GM18870 (cell line): ENCODE results near the gene ATOH1.

Source experiments
- ATAC-seq: cut with Tn5 transposase; IDR thresholded peaks from one replicate; pipeline ENCODE4 v1.9.1; 2021; ENCODE audit warnings: moderate library complexity; ENCODE audit not compliant: unreplicated experiment

Gene ATOH1

GRCh38 chr4:93828332-93828994, at the start of gene ATOH1:
ATOH1 (plus strand) TSS chr4:93828753; CDS start chr4:93828927, 174 bp downstream.
- ATAC-seq = no peak

- ATAC-seq = no peak
These were observed 49.3 kb upstream of the ATOH1 start for GRCh38 chr4:93779228-93779627.

GRCh38 chr4:93780080-93780479, 48.5 kb upstream of the ATOH1 start:
- no peak for ATAC-seq

GRCh38 chr4:93781198-93781597, 47.4 kb upstream of the ATOH1 start:
- no peak for ATAC-seq

- no peak for ATAC-seq
These were observed 42.4 kb upstream of the ATOH1 start for GRCh38 chr4:93786149-93786548.

- ATAC-seq = peak; percentile 47
These were observed 39.8 kb upstream of the ATOH1 start for GRCh38 chr4:93788712-93789111.

DNA sequence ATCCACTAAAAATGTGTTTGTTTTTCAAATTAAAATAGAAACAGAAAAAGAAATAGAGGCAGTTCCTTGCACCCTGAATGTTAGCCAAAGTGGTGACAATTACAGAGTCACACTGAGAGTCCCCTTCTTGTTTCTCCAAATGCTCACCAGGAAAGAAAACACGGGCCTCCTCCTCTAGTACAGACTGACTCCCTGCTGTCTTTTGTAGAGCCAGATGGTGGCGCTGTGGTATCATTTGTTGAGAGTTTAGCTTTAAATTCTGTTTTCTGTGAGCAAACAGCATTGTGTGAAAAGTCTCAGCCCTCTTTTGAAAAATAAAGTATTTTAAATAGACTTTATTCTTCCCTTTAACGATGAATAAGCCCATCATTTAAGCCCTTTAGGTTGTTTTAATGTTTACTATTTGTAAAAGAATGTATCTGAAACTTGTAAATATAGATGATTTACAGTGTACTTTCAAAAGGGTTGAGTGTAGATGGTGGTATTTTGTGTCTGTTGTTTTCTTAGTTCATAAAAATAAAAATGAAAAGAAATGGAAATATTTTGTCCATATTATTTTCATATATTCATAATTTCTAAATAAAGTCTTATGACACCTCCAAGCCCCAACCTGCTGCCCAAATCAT, 36.9 kb upstream of the ATOH1 start:
- ATAC-seq = peak; percentile 84

- ATAC-seq = no peak
These were observed 26.5 kb upstream of the ATOH1 start for GRCh38 chr4:93802045-93802444.

DNA sequence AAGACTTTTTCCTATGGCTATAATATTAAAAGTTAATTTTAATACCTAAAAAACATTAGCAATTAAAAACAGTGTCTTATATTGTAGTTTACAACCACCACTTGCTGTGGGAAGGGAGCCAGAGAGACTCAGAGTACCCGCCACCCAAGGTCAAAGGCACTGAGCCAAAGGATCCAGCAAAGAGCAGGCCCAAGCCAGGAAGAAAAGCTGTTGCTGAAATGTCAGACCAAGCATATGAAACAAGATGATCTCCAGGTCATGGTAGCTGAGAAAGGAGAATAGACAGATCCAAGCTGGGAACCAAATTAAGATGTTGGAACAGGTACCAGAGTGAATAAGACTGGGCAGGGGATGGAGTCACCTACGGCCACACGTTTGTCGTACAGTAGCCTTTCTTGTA, 18.8 kb upstream of the ATOH1 start:
- ATAC-seq = no peak

DNA sequence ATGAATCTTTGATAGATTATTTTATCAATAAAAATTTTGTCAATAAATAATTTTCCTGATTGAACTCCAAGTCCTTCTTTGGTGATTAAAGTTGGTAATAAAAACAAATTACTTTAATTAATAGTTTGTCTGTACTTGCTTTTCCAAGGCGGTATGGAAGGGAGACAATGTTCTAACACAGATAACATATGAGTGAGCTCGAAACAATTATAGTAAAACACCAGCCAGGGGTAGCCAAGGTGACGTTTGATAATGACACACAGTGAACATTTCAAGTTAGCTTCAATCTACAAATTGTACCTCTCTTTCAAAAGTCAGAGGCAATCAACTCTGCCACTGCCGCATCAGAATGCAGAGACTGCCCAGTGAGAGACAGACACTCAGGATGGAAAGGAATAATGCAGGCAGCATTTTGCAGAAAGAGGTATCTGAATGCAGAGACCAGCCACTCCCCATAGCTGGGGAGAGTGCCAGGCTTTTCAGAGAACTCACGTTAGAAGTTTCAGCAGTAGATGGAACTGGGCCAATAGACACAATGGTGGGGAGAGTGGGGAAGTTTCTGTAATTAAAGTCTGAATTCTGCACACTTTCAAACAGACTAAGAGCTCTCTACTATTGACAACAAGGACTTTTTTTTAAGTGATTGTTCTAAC, 18.1 kb upstream of the ATOH1 start:
- ATAC-seq = no peak

DNA sequence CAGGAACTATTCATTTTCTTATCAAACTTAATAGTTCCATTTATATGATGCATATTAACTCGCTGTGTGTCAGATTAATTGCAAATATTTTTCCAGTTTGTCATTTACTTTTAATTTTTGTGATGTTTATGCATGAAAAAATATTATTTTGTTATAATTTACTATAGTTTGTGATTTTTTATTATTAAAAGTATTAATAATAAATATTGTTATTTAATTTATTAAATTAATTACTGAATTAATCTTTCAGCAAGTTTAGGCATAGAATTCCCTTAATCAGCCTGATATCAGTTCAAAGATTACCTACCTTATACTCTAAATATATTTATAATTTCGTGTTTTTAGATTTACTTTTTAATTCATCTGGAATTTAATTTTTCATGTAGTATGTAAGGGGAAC, 15.5 kb upstream of the ATOH1 start:
- no peak for ATAC-seq

GRCh38 chr4:93814141-93814540, 14.4 kb upstream of the ATOH1 start:
- no peak for ATAC-seq

DNA sequence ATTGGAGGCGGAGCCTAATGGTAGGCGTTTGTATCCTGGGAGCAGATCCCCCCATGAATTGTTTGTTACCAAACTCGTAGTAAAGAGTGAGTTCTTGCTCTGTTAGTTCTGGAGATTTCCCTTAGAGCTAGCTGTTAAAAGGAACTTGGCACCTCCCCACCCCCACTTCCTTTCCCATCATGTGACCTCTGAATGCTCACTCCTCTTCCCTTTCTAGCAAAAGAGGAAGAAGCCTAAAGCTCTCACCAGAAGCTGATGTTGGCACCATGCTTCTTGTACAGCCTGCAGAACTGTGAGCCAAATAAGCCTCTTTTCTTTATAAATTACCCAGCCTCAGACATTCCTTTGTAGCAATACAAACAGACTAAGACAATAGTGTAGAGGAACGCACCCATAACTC, 13.8 kb upstream of the ATOH1 start:
- ATAC-seq = no peak

- ATAC-seq = no peak
These were observed 2.9 kb upstream of the ATOH1 start for GRCh38 chr4:93825551-93826216.

GRCh38 chr4:93827272-93827947, 1.1 kb upstream of the ATOH1 start:
- no peak for ATAC-seq

- no peak for ATAC-seq
These were observed 654 bp downstream of the ATOH1 start for GRCh38 chr4:93828995-93829819.

GRCh38 chr4:93829820-93830687, 1.5 kb downstream of the ATOH1 start:
- ATAC-seq = no peak

DNA sequence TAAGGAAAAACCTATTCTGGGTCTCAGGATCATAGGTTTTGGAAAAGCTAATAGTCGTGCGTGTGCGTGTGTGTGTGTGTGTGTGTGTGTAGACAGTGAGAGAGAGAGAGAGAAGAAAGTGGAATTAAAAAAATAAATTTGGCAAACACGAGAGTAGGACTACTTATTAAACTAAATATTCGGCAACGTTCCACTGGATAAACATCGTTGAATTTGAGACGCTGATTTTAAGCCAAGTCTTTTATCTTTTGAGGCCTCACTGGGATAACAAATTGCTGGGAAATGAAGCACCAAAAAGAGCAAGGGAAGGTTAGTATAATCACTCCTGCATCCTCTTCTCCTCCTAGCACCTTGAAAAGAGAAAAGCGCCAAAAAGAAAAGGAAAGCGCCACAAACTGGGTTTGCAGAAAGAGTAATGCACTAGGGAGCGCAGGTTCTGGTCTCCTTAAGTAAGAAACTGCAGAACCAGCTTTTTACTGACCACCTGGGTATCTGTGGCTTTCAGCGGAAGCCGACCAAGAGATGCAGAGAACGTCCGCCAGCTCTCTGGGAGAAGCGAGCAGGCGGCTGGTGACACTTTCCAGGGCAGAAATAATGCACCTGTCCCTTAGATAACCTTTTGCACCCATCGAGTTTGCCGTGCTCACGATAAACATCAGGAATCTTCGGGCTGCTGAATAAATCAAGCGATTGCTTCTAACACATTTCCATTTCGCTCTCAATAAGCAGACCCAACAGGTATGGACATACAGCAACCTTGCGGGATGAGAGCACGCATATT, 3.4 kb downstream of the ATOH1 start:
- no peak for ATAC-seq
